GM18498 (cell line): ENCODE measurements around the gene DPM3.

Experiments
- ATAC-seq: cut with Tn5 transposase; IDR thresholded peaks from one replicate; pipeline ENCODE4 v1.9.1; 2021; ENCODE audit warnings: mild to moderate bottlenecking, moderate library complexity; ENCODE audit not compliant: unreplicated experiment

DPM3 gene

DNA sequence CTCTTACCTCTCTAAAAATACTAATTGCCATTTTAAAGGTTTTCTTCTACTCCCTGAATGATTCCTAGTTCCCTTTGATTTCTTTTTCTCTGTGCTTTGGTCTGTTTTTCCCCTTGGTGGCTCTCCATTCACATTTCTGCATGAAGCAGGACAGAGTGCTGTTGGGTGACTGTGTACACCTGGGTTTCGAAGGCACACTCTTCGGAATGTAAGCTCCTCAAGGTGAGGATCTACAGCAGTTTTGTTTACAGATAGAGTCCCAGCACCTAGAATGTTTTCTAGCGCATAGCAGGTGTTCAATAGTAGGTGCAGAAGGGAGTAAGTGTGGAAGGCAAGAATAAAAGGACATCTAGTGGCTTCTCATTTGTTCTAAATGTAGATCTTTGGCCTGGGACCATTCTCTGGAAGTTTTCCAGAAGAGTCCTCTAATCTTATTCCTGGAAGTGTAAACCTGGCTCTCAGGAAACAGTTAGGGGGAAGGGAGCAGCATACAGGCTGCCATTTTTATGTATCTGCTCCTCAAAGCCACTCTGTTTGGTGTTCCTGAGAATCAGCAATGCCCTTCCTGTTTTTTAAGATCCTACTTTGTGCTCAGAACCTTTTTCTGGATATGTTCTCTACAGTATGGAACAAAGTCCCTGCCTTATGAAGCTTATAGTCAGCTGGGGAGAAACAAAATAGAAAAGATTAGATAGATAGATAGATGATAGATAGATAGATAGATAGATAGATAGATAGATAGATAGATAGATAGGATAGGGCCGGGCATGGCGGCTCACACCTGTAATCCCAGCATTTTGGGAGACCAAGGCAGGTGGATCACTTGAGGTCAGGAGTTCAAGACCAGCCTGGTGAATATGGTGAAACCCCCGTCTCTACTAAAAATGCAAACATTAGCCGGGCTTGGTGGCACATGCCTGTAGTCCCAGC is 35.5 kb downstream of the DPM3 start:
- no peak for ATAC-seq

DNA sequence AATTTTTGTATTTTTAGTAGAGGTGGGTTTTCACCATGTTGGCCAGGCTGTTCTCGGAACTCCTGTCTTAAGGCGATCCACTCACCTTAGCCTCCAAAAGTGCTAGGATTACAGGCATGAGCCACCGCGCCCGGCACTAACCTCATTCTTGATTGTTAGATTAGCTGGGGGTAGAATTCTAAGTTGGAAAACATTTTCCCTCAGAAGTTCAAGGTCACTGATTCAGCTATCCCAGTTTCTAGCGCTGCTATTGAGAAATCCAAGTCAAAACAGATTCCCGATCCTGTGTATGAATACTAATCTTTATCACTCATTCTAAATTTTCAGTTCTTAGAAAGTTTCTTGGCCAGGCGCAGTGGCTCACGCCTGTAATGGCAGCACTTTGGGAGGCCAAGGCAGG is 37.0 kb downstream of the DPM3 start:
- no peak for ATAC-seq

DNA sequence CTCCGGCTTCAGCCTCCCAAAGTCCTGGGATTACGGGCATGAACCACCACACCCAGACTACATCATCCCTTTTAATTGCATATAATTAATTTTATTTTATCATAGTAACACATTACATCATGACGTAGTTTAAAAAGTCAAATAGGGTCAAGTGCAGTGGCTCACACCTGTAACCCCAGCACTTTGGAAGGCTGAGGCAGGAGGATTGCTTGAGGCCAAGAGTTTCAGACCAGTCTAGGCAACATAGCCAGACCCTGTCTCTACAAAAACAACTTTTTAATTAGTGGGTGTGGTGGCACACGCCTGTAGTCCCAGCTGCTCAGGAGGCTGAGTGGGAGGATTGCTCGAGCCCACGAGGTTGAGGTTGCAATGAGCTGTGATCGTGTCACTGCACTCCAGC is 41.0 kb downstream of the DPM3 start:
- no peak for ATAC-seq

DNA sequence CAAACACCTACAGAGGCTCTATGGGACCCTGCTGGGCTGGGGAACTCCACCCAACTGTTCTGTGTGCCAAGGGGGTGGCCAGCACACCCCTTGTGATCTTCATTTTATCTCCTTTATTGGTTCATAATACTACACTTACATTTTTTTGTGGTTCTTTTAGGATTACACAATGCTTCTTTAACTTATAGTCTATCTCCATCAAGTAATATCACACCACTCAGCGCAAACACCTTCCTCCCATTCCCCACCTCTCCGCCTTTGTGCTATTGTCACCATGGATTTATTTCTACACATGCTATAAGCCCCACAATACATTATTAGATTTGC is 45.7 kb downstream of the DPM3 start:
- ATAC-seq = no peak

DNA sequence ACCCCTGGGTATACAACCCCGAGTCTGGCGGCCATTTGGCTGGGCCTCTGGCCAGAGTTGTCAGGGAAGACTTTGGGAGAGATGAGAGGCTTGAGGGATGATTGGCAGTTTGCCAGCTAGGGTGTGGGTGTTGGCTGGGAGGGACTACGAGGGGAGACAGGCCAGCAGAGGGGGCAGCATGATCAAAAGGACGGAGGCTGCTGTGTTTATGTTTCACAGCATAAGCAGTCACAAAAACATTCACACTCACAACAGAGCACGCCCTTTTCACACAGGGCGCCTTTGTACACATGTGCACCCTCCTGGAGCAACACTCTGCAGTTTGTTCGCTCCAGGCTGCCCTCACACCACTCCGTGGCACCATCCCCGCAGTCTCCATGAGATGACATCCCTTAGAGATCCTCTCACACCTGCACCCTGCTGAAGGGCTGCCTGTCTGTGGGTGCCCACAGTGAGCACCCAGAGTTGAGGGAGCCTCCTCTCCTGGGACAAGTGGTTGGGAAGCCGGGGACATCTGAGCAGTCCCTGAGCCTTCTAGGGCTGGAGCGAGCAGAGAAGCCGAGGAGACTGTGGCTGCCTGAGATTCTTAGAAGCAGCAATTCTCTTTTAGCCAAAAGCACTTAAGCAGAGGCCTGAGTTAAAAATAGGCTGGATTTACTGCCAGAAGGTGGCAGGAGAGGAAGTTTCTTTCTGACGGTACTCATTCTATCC is 46.3 kb downstream of the DPM3 start:
- ATAC-seq = no peak

DNA sequence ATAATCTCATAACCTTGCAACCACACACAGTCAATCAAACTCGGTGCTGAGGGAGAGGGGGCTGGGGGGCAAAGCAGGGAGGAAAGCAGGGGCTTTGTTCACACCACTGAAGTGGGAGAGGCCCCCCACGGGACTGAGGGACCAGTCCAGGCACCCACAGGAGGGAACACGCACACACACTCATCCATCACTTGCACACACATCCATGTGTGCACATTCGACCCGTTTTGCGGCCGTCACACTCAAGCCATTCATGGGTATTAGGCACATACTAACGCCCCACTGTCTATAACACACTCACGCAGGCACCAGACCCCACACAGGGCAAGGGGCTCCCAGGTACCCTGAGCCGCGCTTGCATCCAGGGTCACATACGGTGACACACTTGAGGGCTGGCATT is 47.7 kb downstream of the DPM3 start:
- ATAC-seq = no peak

DNA sequence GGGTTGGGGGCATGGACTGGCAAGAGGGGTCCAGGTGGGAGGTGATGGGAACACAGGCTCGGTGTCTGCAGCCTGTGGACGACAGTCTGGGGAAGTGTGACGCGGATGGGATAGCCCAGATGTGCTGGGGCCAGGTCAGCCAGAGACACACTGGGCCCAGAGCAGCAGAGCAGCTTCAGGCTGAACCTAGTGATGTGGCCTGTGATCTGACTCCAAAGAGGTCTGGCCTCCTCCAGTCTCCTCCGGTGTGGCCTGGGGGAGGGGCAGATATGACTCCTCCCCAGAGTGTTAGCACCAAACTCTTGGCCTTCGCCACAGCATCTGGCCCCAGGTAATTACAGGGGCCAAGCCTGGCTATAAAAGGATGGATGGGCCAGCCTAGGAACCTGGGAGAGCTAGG is 48.2 kb downstream of the DPM3 start:
- no peak for ATAC-seq

DNA sequence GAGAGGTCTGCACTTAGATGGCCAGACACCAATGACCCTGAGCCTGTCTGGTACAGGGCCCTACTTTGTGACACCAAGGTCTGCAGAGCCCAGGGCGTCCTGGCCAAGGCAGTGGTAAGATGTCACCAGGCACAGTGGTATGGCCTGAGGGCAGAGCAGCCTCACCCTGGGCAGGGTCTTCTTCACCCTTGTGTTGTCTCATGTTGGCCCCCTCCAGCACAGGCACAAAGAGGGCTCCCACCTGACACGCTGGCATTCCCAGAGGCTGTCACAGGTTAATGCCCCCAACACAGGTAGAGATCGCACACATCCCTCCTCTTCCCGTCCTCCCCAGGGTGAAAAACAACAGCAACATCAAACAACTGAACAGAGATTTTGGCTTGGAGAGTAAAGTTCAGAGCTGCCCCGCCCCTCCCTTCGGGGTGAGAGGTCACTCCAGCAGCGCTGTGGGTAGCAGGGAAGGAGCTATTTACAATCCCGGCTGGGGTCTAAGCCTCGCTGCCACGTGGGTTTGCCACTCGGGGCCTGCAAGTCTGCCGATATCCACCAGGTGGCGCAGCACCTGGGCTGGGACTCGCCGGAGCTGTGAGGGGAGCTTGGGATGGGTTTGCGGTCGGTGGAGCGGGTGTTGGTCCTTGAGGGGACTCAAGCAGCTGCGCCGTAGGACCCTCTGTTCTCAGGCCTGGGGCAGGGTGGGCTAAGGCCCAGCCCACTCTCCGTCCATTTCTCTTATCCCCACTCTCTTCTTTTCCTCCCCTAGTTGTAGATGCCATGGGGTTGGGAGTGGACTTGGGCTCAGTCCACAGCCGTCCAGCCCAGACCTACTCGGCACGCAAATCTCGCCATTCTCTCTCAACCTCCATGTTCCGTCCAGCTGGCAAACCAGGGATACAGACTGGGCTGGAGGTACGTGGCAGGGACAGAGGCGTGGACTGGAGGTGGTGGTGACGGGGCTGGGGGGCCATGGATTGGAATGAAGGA is 49.0 kb downstream of the DPM3 start:
- no peak for ATAC-seq
